ENCODE results near the gene NDUFAF7. TPM values are rescaled to one million over a fixed set of nuclear protein-coding genes. Genes with fewer than 3 reads are reported as not detected.

NDUFAF7 gene
- total and polyA plus RNA-seq, 10 of the 15 experiments (the other 5 are each of a cell fraction or from before 2014, with no cell fraction given): 16.6 to 39.5 (median 24.3) TPM

- Histone ChIP-seq H3K9ac (ENCODE audit: control insufficient read depth, insufficient read depth, low read length) (no peak overlapping the region), H3K36me3 (ENCODE audit: control insufficient read depth in 2 of 2, insufficient read depth in 2 of 2, low read length in 1 of 2) (no peaks in the 10 kb centered on the region; a peak in 1 of 4 replicates), H3K4me3 (no peak overlapping the region), H3K9me3 (replicated peaks; ENCODE audit: control insufficient read depth, insufficient read depth, low read length) (no peaks in the 10 kb centered on the region; the same call in 2 of the 3 replicates), H3K27me3 (replicated peaks in 1 of 2; ENCODE audit: control insufficient read depth in 2 of 2, insufficient read depth in 2 of 2, low read length in 1 of 2) (no peaks in the 10 kb centered on the region; a peak in 1 of 4 replicates), H3K4me2 (ENCODE audit: control insufficient read depth, insufficient read depth) (no peak overlapping the region), H2AFZ (ENCODE audit: control insufficient read depth, low read depth, low read length) (no peak overlapping the region), H3K4me1 (ENCODE audit: control insufficient read depth, insufficient read depth, low read length) (no peaks in the 10 kb centered on the region), H4K20me1 (ENCODE audit: control insufficient read depth, insufficient read depth) (no peaks in the 10 kb centered on the region), H3K27ac (ENCODE audit: control insufficient read depth, insufficient read depth) (no peak overlapping the region), H3K79me2 (ENCODE audit: control insufficient read depth, insufficient read depth, low read length) (no peaks in the 10 kb centered on the region)
- in situ Hi-C loops (cut with MboI) (no loop called here), intact Hi-C loops (cut with micrococcal nuclease; ENCODE audit: unreplicated experiment) (loop anchor here (1.0 to 10.0 kb wide), 2 partner anchors 114 to 552 kb away; no protein-coding TSS in a partner anchor)
- no TSS peak for BruUV-seq (replicated peaks)
- DNase-seq (ENCODE audit: low read depth, low spot score): no peak
- RAD21 ChIA-PET (ENCODE audit: unreplicated experiment): interaction anchor here (1.5 kb wide), 1 partner anchor 114 kb away, joined by 5 read pairs; no protein-coding TSS in a partner anchor
- no peak for ATAC-seq
- FAIRE-seq: peak; percentile 13
- CTCF ChIA-PET: interaction anchor here (0.9 kb wide), 1 partner anchor 111 kb away, joined by 3 read pairs; no protein-coding TSS in a partner anchor
- 59% methylated on average over 2 of the region's 2 CpGs for WGBS (ENCODE audit: insufficient coverage, insufficient replicate concordance, low lambda C conversion rate, missing lambda C conversion rate)
- SMC1A ChIA-PET (ENCODE audit: uncharacterized antibody, unreplicated experiment): interaction anchor here (1.1 kb wide), 1 partner anchor 59 kb away, joined by 3 read pairs; no protein-coding TSS in a partner anchor
- POLR2A ChIA-PET: no interaction called here
- no peak for TF ChIP-seq ZNF207 (IDR thresholded peaks at IDR 0.05; ENCODE audit: borderline replicate concordance)
- no peak for TF ChIP-seq BCLAF1 (IDR thresholded peaks at IDR 0.05)
- no peak for TF ChIP-seq RB1 (IDR thresholded peaks at IDR 0.05; ENCODE audit: borderline replicate concordance)
- TF ChIP-seq SREBF1 (IDR thresholded peaks at IDR 0.05; ENCODE audit: low read length): no peak
- no peak for TF ChIP-seq MEF2A (IDR thresholded peaks at IDR 0.05; ENCODE audit: insufficient read depth, low read depth, low read length)
- TF ChIP-seq CREB1 (IDR thresholded peaks at IDR 0.05; ENCODE audit: low read depth): no peak
- no peak for TF ChIP-seq NFYB (IDR thresholded peaks at IDR 0.05; ENCODE audit: insufficient read depth, low read depth, low read length)
- TF ChIP-seq CUX1 (IDR thresholded peaks at IDR 0.05; ENCODE audit: insufficient replicate concordance, low read depth, low read length): no peak
- no peak for TF ChIP-seq SRF (IDR thresholded peaks at IDR 0.05; ENCODE audit: low read depth in 2 of 2, low read length in 2 of 2)
- no peak for TF ChIP-seq BCL3 (IDR thresholded peaks at IDR 0.05; ENCODE audit: borderline replicate concordance, insufficient read depth, low read depth, low read length, poor library complexity, severe bottlenecking)
- no peak for TF ChIP-seq YBX1 (IDR thresholded peaks at IDR 0.05)
- no peak for TF ChIP-seq KDM1A (IDR thresholded peaks at IDR 0.05; ENCODE audit: borderline replicate concordance)
- no peak for TF ChIP-seq RBBP5 (conservative IDR thresholded peaks at IDR 0.05)
- no peak for TF ChIP-seq SPI1 (IDR thresholded peaks at IDR 0.05; ENCODE audit: borderline replicate concordance, insufficient read depth, low read depth, low read length)
Measured at GRCh38 chr2:37282746-37283145, 51.3 kb downstream of the NDUFAF7 start.
